HG03280 (cell line): Measurements from ENCODE around the gene ZBTB7C.

Experiments used
- ATAC-seq: cut with Tn5 transposase; IDR thresholded peaks from one replicate; pipeline ENCODE4 v1.9.1; 2021; ENCODE audit warnings: mild to moderate bottlenecking, moderate library complexity; ENCODE audit not compliant: unreplicated experiment

Gene ZBTB7C

DNA sequence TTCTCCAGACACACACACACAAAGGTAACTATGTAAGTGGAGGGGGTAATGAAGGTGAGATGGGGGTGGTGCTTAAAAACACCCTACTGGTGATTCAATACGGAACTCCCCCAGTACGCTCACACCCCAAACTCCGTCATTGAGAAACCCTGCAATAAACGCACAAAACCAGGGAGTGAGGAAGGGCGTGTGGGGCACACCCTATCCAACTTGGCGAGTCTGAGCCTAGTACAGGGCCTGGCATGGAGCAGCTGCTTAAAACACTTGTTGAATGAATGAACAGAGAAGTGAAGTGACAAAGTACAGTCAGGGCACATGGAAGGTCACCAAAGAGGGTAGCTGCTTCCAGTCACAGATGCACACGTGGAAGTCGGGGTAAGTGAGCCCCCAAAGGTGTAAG, 331.9 kb downstream of the ZBTB7C start:
- no peak for ATAC-seq

DNA sequence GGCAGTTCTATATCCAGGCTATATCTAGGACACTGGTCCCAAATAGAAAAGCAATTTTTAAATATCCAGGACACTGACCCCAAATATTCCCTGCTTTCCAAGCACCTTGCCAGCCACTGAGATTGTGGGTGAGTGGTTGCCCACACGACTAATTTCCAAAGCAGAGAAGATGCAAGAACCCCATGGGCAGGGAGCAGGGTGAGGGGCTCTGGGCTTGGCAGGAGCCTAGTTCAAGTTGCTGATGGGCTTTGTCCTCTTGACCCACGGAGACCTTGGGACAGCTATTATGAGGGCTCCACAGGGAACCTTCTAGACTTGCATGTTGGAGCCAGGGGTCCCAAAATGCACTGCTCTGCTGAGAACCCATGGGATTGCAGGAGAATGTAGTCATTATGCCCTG, 332.7 kb downstream of the ZBTB7C start:
- ATAC-seq = no peak

DNA sequence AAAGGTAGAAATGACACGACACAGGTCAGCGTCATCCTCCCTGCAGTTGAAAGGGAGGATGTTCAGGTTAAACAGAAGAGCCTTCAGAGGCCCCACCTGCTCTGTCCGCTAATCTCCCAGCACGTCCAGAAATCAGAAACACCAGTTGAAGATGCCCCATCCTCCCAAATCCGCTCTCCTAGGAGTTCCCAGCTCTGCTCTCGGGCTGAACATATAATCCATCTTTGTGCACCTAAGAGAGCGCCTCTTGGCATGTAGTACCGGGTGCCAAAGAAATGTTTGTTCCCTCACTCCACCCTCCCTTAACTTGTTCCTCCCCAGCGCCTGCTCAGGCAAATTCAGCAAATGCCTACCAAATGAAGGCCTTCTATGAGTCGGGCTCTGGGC, 333.5 kb downstream of the ZBTB7C start:
- ATAC-seq = no peak

DNA sequence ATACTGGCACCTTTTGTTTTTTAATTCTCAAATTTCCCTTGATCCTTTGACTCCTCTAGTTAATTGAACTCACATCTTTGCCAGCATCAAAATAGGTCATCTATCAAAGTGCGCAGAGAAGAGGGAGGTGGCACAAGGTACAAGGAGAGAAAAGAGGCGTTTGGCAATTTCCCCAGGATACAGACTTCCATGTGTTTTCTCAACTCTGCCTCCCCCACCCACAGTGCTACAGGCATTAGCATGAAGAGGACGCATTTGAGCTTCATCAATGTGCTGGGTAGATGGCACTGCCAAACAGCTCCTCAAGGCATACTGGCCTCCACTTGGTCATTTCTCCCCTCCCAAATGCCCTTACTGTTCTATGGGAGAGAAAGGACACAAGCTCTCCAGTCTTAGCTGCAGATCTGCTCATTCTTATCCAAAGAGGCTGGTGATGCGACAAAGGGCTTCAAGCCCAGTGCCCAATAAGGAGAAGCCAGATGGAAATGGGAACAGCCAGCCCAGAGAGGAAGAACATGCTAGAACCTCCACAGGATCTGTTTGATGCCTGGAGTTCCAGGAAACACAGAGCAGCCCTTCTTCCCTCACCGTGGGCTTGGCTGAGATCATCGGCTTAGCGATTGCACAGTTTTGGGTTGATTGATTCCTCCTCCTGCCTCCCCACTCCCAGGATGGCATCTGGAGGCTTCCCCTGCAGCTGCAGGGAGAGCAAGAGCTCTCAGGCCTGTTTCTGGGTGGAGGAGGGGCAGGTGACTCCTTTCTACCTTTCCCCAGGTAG, 334.1 kb downstream of the ZBTB7C start:
- ATAC-seq = no peak

DNA sequence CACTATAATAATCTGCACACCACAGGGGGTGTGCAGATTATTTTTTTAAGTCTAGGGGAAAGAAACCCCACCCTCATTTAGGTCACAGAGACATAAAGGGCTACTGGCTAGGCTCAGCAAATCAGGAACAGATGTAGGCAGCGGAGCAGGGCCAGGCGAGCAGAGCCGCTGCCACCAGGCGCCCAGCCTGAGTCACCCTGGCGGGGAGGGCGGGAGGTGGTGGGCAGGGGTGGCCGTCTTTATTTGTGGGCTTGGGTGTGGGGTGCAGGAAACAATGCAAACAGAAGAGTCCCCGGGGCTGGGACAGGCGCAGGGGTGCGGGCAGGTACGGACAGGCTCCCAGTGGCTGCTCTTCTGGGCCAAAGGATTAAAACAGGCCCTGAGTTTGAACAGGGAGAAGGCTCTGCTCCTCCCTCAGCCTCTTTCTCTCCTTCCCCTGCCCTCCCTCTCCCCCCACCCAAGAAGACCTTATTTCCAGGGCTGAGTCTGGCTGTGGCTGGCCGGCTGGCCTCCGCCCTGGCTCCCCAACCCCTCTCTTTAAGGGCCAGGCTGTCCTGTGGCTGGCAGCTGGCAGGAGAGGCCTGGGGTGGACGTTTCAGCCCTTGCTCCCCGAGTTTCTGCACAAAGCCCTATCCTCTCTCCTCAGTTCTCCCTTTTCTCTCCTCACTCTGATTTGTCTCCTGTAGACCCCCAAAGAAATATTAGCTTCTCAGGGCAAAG, 335.8 kb downstream of the ZBTB7C start:
- ATAC-seq = no peak

GRCh38 chr18:48072428-48073204, 336.6 kb downstream of the ZBTB7C start:
- ATAC-seq = no peak

DNA sequence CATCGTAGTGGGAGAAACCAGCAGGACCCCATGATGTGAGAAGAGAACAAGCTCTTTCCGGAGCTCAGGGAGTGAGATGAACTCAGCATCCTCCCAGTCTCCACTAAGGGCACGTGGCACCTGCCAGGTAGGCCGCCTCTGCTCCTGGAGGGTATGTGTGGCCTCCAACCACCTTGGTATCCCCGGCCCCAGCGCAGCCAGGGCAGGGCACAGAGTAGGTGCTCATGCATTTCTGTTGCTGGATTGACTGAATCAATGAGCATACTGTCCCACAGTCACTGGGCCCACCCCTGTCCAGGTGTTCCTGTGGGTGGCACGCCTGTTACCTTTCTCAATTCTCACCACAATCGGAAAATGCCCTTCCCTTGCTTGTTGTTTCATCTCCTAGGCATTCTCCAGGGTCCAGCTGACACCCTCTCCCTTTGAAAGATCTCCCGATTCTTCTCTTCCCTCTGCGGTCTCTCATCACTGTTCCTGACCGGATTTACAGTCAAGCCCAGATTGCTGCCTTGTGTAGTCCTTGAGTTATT, 340.2 kb downstream of the ZBTB7C start:
- no peak for ATAC-seq

DNA sequence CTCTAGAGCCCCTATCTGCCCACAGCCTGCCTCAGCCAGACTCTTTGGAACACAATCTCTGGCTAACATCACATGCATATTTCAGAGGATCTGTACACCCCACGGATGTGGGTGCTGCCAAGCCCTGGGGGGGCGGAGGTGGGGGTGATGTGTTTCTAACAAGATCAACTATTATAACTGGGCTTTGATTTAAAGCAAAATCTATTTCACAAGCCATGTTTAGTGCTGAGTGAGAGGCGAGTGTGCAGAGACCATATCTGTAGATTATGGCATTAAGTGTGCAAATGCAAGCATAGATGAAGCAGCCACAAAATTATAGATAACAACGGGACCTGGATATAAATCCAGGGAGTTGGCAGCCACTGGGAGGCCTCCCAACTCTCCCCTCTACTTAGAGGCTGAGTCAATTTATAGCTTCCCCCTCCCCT, 342.9 kb downstream of the ZBTB7C start:
- no peak for ATAC-seq

DNA sequence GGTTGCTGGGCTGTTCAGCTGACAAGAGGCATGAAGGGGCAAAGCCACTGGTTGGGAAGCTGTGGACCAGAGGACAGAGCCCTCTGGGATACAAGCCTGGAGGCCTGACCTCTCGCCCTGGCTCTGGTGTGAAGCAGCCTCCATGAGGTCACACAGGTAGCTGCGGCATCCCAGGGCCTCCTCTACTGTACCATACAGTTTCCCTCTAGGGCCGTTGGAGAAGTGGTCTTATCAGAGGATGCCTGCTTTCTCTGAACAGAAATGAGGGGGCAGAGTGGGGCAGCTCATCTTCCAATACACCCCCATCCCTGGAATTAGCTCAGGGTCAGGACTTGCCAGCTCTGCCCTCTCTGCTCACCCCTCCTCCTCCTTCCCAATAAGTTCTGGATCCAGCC, 343.6 kb downstream of the ZBTB7C start:
- no peak for ATAC-seq

DNA sequence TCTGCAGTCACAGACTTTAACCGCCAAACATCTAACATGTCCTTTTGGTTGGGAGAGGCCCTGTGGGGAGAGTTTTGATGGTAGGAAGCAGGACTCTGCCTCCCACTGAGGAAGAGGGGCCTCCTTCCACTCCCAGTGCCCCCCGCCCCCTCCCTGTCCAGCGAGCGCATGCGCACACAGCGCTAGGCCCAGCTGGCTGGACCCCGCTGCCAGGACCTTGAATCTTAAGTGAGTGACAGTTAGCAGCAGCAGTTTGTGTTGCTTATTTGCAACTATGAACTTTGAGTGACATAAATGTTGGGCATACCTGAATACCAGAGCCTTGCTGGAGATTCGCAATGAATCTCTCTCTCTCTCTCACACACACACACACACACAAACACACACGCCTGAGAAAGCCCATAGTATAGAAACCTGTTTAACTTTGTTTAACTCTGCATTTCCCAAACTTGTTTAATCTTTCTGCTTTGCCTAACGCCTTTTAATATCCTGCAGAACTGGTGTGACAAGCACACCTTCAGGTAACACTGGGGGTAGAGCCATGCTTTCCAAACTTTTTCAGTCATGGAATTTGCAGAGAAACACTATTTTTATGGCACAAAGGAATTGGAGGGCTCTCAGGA, 344.1 kb downstream of the ZBTB7C start:
- ATAC-seq = no peak

DNA sequence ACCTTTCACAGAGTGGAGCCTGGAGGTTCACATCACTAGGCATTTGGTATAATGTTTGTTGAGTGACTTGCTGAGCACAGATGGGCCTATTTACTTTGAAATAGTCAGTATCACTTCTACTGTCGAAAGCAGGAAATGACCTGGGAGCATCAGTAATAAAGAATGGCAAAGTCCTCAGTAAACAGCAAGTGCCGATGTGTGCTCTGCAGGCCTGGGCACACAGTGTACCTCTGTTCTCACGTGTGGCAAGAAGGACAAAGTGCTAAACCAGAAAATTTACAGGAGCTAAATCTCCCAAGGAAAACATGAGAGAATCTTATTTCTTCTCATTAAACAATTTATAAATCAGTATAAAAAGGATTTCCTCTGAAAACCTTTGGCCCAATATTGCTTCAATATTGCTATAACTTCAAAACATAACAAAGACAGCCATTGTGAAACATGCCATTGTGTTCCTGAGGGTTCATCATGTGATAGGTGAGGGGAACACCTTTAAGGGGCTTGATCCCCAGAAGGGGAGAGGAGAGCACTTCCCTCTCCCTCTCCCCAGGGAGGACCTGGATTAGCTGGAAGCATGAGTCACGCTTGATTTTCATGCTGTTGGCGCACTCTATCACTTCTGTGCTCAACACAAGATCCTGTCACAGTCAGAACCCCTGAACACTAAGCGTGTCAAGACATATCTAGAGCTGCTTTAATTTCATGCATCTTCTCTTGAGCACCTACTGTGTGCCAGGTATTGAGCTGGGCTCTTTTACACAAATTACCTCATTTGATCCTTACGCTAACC, 347.2 kb downstream of the ZBTB7C start:
- no peak for ATAC-seq

GRCh38 chr18:48060970-48061369, 348.2 kb downstream of the ZBTB7C start:
- no peak for ATAC-seq

DNA sequence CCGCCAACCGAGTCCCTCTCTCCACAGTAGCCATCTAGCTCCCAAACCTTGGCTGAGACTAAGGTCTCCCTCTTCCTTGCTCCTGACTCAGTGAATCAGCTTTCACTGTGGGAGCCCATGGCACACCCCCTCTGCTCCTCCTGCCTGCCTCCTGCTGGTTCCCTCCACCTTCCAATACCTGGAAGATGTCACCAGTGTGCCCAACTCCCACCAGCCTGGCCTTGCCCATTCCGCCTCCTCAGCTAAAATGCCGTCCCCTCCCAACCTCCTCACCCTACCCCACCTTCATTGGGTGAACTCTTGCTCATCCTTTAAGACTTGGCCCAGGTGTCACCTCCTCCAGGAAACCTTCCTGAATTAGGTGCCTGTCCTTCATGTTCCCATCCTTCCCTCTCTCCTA, 348.8 kb downstream of the ZBTB7C start:
- ATAC-seq = no peak

GRCh38 chr18:48059455-48060010, 349.6 kb downstream of the ZBTB7C start:
- no peak for ATAC-seq

DNA sequence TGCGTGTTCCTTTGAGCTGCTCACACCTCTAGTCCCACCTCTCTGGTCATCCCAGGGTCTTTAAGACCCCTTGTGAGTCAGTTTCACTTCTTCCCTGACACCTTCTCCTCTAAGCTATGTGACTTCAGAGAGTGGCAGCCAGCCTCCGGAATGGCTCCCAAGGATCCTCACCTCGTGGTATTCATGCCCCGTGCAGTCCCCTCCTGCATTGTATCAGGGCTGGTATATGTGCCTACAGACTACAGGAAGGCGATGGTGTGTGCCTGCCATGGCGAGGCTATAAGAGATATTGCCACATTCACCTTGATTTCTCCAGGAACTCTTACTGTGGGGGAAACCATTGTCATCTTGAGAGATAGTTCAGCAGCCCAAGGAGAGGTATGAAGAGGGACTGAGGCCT, 350.7 kb downstream of the ZBTB7C start:
- no peak for ATAC-seq

- no peak for ATAC-seq
Measured at GRCh38 chr18:48057018-48057417, 352.2 kb downstream of the ZBTB7C start.

DNA sequence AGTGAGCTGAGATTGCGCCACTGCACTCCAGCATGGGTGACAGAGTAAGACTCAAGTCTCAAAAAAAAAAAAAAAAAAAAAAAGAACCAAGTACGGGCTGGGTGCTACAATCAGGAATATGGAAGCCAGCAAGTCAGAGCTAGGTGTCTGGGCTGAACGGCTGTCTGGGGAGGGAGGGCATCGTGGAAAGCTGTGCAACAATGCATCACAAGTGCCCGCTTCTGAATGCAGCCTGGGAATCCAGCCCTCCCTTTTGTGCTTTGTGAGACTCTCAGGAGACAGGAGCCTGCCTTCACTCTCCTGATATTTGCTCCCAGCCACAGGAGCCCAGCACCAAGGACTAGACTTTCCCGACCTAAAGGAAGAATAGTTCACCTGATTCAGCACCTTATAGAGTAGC, 353.8 kb downstream of the ZBTB7C start:
- ATAC-seq = no peak

- ATAC-seq = no peak
Measured at GRCh38 chr18:48053881-48054816, 355.0 kb downstream of the ZBTB7C start.

- no peak for ATAC-seq
Measured at GRCh38 chr18:48052842-48053241, 356.3 kb downstream of the ZBTB7C start.
